Progenitor cell of endocrine pancreas (in vitro differentiated cells): ENCODE results near the gene PNPLA1. TPM values are rescaled to one million over a fixed set of nuclear protein-coding genes. Genes with fewer than 3 reads are reported as not detected.

ENCODE experiments used
- DNase-seq: peaks from one replicate; pipeline ENCODE4 v3.0.0; 2021; ENCODE audit warnings: low spot score; ENCODE audit not compliant: unreplicated experiment
- H3K27ac Mint-ChIP-seq: 2 replicates; pipeline ENCODE4 v1.8.0; 2021; ENCODE audit warnings: mild to moderate bottlenecking, moderate library complexity, mixed read lengths
- H3K27me3 Mint-ChIP-seq: 2 replicates; pipeline ENCODE4 v1.8.0; 2021; ENCODE audit warnings: mixed read lengths
- H3K36me3 Mint-ChIP-seq: 2 replicates; pipeline ENCODE4 v1.8.0; 2022; ENCODE audit warnings: mixed read lengths; ENCODE audit not compliant: insufficient read depth
- H3K4me1 Mint-ChIP-seq: 2 replicates; pipeline ENCODE4 v1.8.0; 2021; ENCODE audit warnings: low read depth, mixed read lengths
- H3K4me3 Mint-ChIP-seq: 2 replicates; pipeline ENCODE4 v1.8.0; 2021; ENCODE audit warnings: low read depth, mild to moderate bottlenecking, moderate library complexity, mixed read lengths
- H3K9me3 Mint-ChIP-seq: 2 replicates; pipeline ENCODE4 v1.8.0; 2021; ENCODE audit warnings: low read depth, mixed read lengths
- CTCF ChIP-seq: fragments of 200-600 bp; sonication (generic); IDR thresholded peaks from one replicate; pipeline ENCODE4 v1.5.0; 2021; ENCODE audit warnings: antibody characterized with exemption, mild to moderate bottlenecking; ENCODE audit not compliant: unreplicated experiment
- total RNA-seq: library from RNA; stranded (reverse); gene quantifications from 2 replicates; pipeline ENCODE4 v1.2.1, GENCODE V29; 2021

Gene PNPLA1
- total RNA-seq, 1 donor from 2014 or later: not detected

GRCh38 chr6:36292170-36292569 lies 22.3 kb downstream of the PNPLA1 start:
- Mint-ChIP-seq H3K4me3 (no peak overlapping the region), H3K36me3 (no peaks in the 10 kb centered on the region), H3K27ac (no peak overlapping the region), H3K4me1 (no peaks in the 10 kb centered on the region), H3K9me3 (no peaks in the 10 kb centered on the region), H3K27me3 (peaks cover 13% of the 10 kb centered on the region)
- DNase-seq: no peak
- TF ChIP-seq CTCF: no peak

- H3K9me3 Mint-ChIP-seq: no peaks in the 10 kb centered on the region
- H3K27me3 Mint-ChIP-seq: peaks cover 13% of the 10 kb centered on the region
- no peak overlapping the region for H3K27ac Mint-ChIP-seq
- no peaks in the 10 kb centered on the region for H3K36me3 Mint-ChIP-seq
- no peak overlapping the region for H3K4me3 Mint-ChIP-seq
- H3K4me1 Mint-ChIP-seq: no peaks in the 10 kb centered on the region
- no peak for TF ChIP-seq CTCF
- no peak for DNase-seq
Observed at GRCh38 chr6:36296240-36296639, 26.4 kb downstream of the PNPLA1 start.

GRCh38 chr6:36297051-36297450 lies 27.2 kb downstream of the PNPLA1 start:
- H3K9me3 Mint-ChIP-seq: no peaks in the 10 kb centered on the region

GRCh38 chr6:36297511-36297910 lies 27.7 kb downstream of the PNPLA1 start:
- H3K27ac Mint-ChIP-seq: no peak overlapping the region
- no peak overlapping the region for H3K4me3 Mint-ChIP-seq
- no peaks in the 10 kb centered on the region for H3K9me3 Mint-ChIP-seq
- peaks cover 20% of the 10 kb centered on the region for H3K27me3 Mint-ChIP-seq
- no peak for DNase-seq
- H3K4me1 Mint-ChIP-seq: no peaks in the 10 kb centered on the region
- no peaks in the 10 kb centered on the region for H3K36me3 Mint-ChIP-seq
- TF ChIP-seq CTCF: no peak

More at GRCh38 chr6:36297051-36297450, 27.2 kb downstream of the PNPLA1 start:
- Mint-ChIP-seq H3K4me1 (no peaks in the 10 kb centered on the region), H3K4me3 (no peak overlapping the region), H3K27ac (no peak overlapping the region), H3K27me3 (peaks cover 17% of the 10 kb centered on the region), H3K36me3 (no peaks in the 10 kb centered on the region)
- no peak for DNase-seq
- no peak for TF ChIP-seq CTCF

- no peaks in the 10 kb centered on the region for H3K9me3 Mint-ChIP-seq
- H3K27ac Mint-ChIP-seq: no peak overlapping the region
- H3K4me1 Mint-ChIP-seq: no peaks in the 10 kb centered on the region
- peaks cover 20% of the 10 kb centered on the region for H3K27me3 Mint-ChIP-seq
- no peak for TF ChIP-seq CTCF
- H3K4me3 Mint-ChIP-seq: no peak overlapping the region
- no peak for DNase-seq
- H3K36me3 Mint-ChIP-seq: no peaks in the 10 kb centered on the region
Observed at GRCh38 chr6:36298027-36298426, 28.2 kb downstream of the PNPLA1 start.
